HG03280 (cell line): ENCODE results near the gene ZNHIT2.
A peak's percentile ranks its signal among the peaks of the same experiment; 100 is the strongest.

ENCODE experiments used
- ATAC-seq: cut with Tn5 transposase; IDR thresholded peaks from one replicate; pipeline ENCODE4 v1.9.1; 2021; ENCODE audit warnings: mild to moderate bottlenecking, moderate library complexity; ENCODE audit not compliant: unreplicated experiment

Gene ZNHIT2

DNA sequence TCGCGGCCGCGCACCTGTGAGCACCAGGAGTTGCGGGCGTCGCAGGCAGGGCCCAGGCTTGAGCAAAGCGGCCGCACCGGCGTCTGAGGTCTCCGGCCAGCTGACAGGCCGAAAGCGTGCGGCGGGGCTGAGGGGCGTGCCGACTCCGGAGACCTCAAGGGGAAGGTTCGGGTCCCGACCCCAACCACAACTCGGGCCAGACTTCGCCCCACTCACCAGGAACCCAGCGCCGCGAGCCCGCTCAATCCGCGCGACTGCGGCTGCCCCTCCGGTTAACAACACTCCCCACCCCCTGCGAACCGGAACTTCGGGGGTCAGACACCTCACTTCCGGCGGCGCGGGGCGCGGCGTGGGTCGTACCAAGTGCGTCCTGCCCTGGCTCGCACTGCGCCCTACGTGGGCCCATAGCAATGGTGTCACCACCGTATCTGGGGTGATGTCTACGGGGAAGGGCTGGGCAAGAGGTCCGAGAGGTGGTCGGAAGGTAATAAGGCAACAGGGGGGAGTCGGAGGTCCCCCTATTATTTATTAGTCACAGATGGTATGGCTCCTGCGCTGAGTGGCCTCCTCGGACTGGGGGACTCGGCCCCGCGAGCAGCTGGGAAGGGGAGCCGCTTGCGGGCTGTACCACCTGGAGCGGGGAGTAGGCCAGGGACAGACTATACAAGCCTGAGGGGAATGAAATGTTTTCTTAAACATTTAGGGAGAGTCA, 16.9 kb upstream of the ZNHIT2 start, which contains the start of gene SYVN1:
Gene SYVN1, minus strand, starts transcription at position 280 of the 712 bp plus-strand sequence. CDS start 918 bp downstream, outside the sequence.
- peak; percentile 63 for ATAC-seq

DNA sequence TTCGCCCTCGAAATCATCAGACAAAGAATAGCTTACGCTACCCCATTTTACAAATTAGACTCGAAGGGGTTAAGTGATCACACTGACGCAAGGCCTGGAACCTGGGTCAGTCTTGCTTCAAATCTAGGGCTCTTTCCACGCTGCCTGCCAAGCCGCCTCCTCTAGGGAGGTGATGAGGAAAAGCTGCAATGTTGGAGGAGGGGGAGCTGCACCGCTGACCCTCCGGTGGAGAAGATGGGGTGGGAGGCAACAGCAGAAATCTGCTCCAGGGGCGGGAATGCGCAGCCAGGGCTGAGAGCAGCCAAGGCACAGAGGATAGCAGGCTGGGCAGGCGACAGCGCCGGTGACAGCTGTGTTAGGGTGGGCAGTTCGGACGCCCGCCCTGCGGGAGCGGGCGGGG, 16.2 kb upstream of the ZNHIT2 start:
- no peak for ATAC-seq

DNA sequence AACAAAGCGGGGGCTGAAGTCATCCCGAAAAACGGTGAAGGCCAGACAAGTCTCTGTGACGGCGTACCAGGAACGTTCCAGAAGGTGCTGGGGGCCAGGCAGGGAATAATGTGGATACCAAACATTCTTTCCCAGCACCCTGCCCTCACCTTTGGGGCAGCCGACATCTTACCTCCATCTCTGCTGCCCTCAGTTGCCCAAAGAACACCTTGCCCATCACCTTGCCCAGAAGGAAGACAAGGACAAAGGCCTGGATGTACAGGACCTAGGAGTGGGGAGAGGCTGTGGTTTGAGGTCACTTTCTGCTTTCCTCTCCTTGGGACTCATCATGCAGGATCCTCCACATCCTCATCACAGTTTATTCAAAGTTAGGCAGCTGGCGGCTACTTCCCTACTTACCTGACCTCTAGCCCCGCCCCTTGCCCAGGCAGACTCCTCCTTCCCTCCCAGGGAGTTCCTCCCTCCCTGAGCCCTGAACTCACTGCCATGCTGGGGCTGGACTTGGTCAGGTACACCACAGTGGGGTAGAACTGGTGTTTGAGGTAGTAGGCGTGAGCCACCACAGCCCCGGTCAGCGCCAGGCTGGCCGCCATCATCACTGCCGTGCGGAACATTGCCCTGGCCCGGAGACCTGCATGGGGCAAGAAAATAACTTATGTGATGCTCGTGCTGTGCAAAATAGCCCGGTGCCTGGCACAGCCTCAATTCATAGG, 15.6 kb upstream of the ZNHIT2 start:
- no peak for ATAC-seq

DNA sequence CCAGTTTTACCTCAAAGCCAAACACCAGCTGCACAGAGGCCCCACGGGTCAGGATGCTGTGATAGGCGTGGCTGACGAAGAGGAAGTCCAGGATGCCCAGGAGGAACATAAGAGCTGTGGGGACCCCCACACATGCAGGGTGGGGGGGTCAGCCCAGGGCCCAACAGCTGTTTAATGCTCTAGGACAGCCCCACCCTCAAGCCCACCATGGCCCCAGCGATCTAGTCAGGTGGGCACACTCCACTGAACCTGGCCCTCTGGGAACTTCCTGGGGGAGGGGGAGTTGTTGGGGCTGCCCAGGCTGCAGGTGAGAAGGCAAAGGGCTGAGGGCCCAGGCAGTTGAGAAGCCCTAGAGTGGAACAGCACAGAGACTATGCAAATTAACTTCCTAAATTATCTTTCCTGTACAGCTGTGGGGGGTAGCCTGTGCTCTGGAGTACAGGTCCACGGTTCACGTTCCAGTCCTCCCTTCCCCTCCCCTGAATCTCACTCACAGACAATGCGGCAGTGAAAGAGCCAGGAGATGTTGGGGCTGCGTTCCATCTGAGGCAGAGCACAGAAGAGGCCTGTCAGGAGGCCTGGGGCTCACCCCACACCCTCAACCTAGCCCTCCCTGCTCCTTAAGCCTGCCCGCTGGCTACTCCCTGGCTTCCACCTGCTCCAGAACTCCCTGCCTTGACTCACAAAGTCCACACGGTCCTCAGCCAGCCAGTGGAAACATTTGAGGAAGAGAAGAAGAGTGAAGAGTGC, 14.9 kb upstream of the ZNHIT2 start:
- no peak for ATAC-seq

DNA sequence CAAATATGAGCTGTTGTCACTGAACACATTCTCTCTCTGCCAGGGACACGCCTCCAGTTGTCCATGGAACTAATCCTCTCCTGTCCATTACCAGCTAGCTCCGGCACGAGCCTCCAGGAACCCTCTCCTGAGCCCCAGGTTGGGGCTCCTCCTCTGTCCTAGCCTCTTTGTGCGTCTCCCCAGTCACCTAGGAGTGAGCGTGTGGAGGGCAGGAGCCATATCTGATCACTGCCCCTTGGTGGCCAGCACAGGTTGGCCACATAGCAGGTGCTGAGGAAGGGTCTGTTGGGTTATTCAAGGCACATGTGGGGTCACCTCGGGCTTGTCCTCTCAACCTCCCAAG, 14.4 kb upstream of the ZNHIT2 start:
- no peak for ATAC-seq

DNA sequence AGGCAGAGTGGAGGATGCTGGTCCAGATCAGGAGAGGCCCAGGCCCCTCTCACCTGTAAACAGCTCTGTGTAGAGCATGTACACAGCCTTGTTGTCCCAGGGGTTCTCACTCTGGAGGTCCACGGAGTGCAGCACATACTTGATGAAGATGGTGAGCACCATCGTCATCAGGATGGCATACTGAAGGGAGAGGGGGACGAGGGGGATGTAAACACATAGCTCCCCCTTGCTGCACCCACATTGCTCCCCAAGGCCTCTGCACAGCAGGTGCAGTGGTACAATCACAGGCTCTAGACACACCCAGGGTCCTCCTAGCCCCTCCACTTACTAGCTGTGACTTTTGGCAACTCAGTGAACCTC, 13.9 kb upstream of the ZNHIT2 start:
- no peak for ATAC-seq

DNA sequence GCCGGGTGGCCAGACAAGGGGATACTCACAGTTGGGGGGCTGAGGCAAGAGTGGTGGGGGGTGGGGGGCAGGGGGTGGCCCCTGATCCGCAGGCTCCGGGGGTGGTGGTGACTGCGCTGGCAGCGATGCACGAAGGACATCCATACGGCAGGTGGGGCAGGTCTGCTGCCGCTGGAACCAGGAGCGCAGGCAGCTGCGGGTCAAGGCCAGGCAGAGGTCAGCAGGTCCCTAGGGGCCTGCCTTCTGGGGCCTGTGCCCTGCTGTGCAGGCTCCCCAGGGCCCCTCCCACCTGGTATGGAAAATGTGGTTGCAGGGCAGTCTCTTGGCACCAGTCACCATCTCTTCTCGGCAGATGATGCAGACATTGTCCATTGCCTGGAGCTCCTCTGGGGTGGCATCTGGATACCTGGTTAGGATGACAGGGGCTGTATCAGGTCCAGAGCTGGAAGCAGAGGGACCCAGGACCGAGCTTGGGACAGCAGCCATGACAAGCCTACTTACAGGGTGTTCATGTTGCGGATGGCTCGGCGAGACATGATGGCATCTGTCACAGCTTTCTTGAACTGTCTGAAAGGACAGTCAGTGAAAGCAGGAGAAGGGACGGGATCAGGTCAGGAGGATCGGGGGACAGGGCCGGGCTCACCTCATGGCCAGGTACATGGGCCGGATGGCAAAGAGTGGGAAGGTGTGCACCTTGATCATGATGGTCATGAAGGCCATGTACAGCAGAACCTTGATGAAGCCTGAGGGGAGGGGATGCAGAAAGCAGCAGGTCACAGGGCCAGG, 13.3 kb upstream of the ZNHIT2 start:
- no peak for ATAC-seq

DNA sequence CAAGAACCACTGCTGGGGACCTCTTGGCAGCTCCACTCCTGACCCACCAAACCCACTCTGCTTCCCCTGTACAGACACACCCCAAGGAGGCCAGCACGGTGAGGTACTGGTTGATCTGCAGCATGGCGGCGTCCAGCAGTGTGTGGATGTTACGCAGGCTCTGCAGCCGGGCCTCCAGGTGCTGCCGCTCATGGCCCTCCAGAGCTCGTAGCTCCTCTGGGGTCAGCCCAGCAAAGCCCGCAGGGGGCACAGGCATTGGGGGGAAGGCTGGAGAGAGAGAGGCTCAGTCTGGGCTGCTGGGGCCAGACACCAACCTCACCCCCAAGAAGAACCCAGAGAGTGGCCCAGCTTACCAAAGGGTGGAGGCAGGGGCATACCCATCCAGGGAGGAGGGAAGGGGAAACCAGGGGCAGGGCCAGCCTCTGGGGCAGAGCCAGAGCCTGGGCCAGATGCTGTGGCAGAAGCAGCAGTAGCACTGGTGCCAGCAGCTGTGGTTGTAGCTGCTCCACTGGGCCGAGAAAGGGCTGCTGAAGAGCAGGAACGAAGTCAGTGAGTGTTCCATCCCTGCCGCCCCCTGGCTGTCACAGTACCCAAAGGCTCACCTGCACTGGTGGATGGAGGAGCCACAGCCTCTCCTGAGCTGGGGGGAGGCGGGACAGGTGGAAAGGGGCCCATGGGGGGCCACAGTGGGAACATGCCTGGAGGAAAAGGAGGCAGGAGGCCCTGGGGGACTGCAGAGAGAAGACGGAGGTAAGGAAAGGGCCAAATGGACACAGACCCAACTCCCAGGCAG, 12.3 kb upstream of the ZNHIT2 start:
- ATAC-seq: no peak

DNA sequence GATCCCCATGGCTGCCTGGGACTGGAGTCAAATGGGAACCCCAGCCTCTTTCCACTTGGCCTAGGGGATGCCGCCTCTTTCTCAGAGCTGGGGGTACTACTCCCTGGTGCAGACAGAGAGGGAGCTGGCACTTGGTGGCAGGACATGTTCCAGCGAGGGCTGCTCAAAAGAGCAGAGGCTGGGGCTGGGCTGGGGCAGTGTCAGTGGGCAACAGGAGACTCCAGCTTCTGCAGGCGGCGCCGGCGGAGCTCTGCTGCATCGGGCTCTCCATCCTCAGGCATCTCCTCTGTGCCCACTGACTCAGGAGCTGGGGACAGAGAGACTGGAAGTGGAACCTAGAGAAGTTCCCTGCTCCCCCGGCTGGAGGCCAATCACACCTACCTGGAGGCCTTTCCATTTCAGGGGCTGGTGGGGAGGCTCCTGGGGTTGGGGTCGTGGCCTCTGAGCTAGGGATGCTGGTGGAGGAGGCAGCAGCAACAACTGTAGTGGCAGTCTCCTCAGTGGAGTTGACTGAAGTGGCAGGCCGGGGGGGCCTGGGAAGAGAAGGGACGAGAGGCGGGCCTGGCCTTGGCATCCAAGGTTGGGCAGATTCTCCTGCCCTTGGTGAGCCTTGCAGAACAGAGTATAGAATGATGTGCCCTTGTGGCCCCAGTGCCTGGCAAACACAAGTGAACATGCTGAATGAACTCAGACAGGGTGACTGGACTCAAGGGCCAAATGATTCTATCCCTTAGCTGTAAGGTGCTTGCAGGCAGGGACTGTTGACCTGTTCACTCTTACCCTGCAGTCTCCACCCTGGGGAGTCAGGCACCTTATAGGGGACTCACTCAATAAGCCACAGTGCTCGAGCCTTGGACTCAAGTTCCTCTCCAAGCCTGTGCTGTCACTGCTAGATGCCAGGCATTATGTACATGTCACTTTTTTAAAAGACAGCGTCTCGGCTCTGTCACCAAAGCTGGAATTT, 11.0 kb upstream of the ZNHIT2 start:
- ATAC-seq: no peak

DNA sequence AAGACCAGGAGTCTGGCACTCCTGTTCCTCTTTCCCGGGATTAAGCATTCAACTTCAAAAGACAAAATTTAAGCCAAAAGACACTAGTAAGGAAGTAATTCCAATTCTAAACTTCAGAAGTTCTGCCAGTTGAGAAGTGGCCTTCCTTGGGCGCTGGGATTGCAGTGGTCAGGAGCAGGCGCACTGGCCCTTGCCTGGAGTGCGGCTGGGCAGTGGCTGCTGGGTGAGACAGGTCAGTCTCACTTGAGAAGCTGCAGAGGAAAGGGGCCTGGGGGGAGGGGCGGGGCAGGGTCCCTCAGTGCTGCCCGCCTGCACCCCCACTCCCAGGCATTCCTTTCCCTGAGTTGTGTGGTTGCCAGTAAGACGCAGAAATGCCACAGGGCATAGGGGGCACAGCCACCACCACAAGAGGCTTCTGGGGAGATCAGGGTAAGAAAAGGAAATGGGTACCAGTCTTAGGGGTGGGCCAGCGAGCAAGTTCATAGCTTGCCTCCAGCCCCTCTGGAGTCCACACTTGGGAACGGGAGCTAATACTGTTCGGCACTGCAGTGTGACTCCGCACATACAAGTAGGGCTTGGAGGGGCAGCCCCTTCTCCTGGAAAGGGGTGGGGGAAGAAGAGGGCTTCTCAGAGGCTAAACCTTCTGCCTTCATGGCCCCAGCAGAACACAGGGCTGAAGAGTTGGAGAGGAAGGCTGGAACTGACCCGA, 10.1 kb upstream of the ZNHIT2 start:
- ATAC-seq: no peak

DNA sequence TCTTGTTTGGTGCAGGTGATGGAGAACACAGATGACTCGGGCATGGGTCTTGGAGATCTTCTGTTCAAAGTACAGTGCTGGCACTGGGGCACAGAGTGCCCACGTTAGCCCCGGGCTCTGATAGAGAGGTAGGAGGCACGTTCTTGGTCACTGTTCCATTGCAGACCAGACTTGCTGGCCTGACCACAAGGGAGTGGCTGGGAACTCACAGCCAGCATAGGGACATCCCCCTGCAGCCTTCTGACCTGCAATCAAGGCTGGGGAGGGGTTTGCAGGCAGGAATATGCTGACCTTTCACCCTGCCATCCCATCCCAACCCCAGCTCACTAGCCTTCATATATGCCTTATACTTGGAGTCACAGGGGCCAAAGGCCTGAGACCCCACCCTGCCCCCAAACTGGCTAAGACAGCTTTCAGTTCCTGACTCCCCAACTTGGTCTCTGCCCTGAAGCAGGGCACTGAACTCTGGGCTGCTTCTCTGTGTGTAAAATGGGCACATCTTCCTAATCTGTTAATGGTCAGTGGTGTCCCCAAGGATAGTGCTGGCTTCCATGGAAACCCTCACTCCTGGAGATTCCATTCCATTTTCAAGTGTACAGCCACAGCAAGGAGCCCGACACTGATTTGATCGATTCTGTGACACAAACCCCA, 9.2 kb upstream of the ZNHIT2 start:
- no peak for ATAC-seq

DNA sequence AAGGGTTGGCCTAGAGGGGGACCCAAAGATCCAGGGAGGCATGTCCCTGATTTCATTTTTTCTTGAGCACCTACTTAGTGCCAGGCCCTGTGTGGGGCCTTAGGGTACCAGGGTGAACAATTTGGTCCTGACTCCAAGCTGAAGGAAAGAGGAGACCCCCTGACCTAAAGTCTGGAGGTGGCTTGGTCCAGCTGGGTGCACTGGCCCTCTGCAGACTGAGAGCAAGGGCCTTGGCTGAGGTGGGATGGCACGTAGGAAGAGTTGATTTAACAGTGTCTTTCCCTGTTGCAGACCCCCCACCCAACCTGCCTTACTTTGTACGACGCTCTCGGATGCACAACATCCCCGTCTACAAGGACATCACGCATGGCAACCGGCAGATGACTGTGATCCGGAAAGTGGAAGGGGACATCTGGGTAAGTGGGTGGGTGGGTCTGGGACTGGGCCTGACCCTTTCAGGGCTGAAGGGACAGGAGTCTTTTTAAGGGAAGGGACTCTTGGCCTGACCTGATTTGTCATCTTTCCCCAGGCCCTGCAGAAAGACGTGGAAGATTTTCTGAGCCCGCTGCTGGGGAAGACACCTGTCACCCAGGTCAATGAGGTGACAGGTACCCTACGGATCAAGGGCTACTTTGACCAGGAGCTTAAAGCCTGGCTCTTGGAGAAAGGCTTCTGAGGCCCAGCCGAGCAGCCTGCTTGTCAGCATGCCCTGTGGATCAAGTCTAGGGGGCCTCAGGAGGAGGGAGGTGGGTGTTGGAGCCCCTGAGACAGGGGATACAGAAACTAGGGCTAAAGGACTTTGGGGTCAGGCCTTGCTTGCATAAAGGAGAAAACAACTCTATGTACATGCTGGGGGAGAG, 7.9 kb upstream of the ZNHIT2 start:
- no peak for ATAC-seq

DNA sequence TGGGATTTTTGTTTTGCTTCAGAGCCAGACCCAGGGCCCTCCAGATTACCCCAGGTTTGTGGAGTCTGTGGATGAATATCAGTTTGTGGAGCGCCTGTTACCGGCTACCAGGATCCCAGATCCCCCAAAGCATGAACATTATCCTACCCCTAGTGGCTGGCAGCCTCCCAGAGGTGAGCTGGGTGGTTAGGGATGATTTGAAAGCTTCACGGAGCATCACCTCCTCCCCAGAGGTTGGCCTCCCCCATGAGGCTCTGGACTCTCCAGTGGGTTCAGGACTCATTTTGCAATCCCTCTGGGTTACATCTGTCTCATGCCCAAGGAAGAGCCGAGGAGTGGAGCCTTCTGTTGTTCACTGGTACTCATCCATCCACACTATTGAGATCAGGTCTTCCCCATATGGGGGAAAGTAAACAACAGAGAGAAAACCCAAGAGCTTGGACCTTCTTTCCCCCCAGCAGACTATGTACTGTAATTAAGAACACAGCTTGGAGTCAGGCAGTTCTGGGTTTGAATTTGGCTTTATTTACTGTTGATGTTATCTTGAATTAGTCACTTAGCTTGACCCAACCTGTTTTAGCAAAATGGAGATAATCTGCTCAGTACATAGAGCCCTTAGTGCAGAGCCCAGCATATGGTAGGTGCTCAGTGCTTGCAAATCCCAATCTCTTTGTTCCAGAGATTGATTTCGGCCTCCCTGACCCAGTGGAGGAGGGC, 7.1 kb upstream of the ZNHIT2 start:
- no peak for ATAC-seq

DNA sequence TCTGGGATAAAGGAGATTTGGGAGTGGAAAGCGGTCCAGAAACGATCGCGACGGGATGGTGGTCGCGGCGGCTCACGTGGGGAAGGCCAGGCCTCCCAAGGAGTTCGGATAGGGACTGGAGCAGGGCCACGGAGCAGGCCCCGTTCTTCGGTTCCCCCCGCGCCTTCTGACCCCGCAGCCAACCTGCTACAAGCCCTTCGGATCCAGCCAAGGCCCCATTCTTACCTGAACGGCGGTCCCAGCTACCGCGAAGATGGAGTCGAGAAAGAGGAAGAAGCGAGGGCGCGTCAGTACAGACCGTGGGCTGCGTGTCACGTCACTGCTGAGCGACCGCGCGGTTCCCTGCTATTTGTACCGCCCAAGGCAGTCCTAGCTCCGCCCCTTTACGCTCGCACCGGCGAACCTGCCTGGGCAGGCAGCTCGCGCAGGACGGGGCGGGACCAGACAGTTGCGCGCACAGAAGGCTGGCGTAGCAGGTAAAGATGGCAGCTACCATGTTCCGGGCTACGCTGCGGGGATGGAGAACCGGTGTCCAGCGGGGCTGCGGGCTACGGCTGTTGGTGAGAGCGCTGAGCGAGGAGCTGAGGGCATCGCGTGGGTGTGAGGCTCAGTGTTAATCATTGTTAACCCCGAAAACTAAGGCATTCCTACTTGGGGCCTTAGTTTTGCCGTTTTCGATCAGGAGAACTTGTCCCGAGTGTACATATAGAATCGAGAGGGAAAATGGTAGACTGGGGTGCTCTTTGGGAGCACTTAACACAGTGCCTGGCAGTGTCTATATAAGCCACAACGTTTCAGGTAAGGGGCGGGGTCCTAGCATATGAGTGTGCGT, 4.6 kb upstream of the ZNHIT2 start, which contains the start of the genes FAU and MRPL49:
Gene FAU, minus strand, starts transcription at position 270 of the 832 bp plus-strand sequence. CDS start 321 bp downstream, outside the sequence.
Gene MRPL49, plus strand, starts transcription at position 457 of the 832 bp plus-strand sequence. Its CDS starts 26 bp downstream, at position 483.
- peak; percentile 68 for ATAC-seq

DNA sequence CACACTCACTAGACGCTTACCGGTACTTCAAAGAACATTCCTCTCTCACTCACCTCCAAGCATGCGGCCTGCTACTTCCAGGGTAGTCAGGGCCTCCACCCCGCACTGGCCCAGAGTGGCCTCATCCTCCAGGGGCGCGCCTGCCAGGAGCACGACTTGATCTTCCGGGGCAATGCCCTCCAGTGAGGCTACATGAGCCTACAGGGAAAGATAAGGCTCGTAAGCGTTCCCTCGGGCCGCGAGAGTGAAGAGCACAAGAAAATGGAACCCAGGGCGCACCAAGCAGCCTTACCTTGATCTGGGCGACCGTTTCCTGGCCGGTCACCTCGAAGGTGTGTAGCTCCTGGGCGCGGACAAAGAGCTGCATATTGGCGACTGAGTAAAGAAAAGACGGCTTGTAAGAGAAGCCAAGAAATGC, 4.0 kb upstream of the ZNHIT2 start:
- no peak for ATAC-seq
